Measurements from ENCODE around the gene GLRX3.
"Not testable (repeated sequence)": the region's sequence is repeated elsewhere in the genome, so short reads cannot be mapped to it uniquely, and the experiment has no call there.

Gene GLRX3

DNA sequence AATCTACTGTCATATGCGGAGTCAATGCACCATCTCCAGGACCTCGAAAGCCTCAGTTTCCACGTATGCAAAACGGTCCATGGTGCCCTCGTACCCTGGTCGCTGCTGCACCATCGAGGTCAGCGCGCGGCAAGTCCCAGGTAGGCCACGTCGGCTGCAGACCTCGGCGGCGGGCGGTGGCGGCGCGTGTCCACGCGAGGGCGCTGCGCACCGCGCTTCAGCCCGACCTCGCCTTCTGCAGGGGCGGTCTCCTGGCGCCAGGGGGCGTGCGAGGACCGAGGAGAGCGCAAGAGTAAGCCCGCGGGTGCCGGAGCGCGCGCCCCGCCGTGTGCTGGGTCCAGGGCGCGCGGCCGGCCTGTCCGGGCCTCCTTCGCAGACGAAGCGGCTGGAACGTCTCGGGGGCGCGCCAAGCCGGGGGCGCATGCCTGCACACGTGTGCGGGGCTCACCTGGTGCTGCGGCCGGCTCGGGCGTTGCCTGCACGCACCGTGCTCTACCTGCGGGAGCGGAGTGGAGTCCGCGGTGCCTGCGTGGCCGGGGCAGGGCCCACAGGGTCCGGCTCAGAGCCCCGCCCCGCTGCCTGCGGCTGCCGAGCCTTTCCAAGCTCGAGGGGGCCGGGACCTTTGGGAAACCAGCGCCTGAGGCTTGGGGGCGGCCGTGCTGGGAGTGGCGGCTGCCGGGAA, 54.0 kb downstream of the GLRX3 start:
- DNase-seq, result peak; percentile 51

GRCh38 chr10:130190737-130191115, 54.5 kb downstream of the GLRX3 start:
- no peak for DNase-seq

- DNase-seq, result no peak
Measured at GRCh38 chr10:130191380-130191779, 55.2 kb downstream of the GLRX3 start.

GRCh38 chr10:130192276-130192848, 56.2 kb downstream of the GLRX3 start:
- no peak for DNase-seq

GRCh38 chr10:130193033-130193432, 56.8 kb downstream of the GLRX3 start:
- DNase-seq, result no peak

GRCh38 chr10:130193493-130194193, 57.5 kb downstream of the GLRX3 start:
- no peak for DNase-seq

DNA sequence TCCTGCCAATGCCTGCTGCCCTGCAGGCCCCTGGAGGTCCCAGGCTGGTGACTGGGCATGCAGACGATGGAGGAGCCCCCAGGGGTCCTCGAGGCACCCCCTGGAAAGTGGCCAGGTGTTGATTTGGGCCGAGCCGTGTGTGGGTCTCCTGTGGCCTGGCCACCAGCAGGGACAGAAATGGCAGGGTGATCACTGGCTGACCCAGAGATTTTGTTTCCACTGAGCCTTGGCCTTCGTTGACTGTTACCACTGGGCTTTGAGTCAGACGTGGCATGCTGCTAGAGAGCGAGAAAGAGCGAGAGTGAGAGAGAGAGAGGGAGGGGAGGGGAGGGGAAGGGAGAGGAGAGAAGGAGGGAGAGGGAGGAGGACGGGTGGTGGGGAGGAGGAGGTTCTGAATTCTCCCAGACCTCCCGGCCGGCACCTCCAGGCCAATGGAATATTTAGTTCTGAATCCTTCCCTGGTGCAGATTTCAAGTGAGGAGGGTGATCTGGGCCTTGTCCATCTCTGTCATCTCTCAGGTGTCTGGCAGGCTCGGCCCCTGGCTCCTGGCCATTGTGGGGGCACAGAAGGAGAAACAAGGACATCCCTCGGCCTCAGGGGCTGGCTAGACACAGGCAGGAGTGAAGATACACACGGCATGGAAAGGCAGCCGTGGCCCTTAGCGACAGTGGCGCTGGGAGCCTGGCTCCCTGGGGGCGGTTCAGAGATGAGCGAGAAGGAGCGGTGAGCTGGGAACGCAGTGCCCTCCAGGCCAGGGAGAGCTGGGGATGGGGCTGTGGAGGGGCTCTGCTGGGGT, 58.2 kb downstream of the GLRX3 start:
- no peak for DNase-seq

GRCh38 chr10:130194991-130195645, 58.9 kb downstream of the GLRX3 start:
- no peak for DNase-seq

- no peak for DNase-seq
Measured at GRCh38 chr10:130195746-130196294, 59.6 kb downstream of the GLRX3 start.

DNA sequence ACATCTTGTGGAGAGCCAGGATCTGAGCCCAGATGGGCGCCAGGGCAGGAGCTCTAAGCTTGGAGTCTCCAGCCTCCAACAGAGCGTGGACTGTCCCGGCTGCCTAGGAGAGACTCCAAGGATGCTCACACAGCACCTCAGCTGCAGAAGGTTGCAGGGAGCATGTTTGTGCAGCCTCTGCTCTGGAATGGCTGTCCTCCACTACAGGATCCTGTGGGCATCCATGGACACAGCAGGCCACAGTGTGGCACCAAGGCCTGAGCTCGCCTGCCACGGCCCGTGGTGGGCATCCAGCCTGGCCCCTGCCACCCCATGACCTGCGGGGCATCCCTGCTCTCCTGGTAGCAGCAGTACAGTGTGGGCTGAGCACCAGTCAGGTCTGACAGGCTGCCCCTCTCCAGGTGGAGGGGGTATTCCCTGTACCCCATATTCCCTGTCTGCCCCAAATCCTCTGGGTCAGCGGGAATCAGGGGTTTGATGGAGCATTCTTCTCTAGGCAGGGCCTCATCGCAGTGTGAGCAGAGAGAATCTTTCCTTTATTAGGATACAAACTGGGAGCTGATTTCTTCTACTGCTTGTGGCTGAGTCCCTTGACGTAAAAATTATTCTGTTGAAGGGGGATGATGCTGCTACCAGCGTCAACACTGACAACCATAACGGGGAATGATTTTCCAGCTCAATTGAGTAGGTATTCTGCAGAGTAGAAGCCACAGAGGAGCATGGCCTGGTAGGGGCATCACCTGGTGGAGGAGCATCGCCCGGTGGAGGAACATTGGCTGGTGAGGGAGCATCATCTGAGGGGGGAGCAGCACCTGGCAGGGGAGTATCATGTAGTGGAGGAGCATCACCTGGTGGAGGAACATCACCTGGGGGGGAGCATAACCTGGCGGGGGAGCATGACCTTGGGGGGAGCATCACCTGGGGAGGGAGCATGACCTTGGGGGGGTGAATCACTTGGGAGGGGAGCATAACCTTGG, 60.6 kb downstream of the GLRX3 start:
- no peak for DNase-seq

DNA sequence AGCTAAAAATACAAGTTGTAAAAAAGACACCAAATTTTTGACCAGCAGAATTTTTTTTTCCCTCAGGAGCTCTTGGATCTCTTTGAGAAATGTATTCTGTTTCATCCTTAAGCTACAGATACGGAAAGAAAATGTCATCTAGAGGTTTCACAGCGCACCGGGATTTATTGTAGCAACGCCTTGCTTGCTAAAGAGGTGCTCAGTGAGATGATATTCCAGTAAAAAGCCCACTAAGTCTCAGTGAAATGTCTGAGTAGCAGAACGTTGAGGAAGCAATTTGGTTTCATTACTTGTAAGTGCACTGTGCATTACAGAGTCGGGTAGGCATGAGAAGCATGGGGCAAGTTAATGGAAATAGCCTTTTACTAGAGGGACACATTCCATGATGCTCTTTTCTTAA, 62.5 kb downstream of the GLRX3 start:
- no peak for DNase-seq

- no peak for DNase-seq
Measured at GRCh38 chr10:130200179-130201042, 64.2 kb downstream of the GLRX3 start.

DNA sequence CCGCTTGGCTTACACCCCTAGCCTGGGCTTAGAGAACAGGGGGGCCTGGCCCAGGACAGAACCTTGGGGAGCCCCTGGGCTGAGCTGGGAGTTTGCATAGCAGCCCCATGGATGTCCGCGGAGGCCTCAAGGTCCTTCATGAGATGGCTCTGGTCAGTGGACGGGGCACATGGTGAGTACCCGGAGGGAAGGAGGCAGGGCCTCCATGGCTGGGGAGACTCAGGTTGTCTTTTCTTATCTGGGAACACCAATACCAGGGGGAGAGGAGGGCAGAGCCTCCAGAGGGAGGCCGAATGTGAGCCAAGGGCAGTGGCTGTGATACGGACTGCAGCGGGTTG, 64.8 kb downstream of the GLRX3 start:
- no peak for DNase-seq

DNA sequence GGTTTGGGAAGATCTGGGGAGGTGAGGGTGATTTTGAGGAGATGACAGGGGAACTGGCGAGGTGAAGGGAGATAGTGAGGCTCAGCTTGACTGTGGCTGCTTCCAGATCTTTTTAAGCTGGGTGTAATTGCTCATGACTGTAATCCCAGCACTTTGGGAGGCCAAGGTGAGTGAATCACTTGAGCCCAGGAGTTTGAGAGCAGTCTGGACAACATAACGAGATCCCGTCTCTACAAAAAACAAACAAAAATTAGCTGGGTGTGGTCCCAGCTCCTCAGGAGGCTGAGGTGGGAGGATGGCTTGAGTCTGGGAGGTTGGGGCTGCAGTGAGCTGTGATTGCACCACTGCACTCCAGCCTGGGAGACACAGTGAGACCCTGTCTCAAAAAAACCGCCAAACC, 66.0 kb downstream of the GLRX3 start:
- not testable (repeated sequence) for DNase-seq

DNA sequence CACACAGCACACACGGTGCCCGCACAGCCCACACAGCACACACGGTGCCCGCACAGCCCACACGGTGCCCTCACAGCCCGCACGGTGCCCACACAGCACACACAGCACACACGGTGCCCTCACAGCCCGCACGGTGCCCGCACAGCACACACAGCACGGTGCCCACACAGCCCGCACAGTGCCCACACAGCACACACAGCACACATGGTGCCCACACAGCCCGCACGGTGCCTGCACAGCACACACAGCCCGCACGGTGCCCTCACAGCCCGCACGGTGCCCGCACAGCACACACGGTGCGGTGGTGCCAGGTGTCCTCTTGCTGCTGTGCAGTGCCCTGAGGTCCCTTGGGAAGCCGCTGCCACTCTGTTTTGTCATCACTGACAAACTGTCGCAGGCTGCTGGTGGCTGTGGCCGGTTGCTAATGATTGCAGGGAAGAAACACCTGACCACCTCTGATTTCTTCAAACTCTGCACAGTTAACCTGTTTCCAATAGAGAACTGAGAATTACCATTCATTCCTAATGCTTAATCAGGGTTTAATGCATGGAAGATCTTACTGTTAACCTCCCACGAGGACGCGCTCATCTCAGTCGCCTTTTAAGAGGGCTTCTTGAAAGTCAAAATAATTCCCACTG, 66.9 kb downstream of the GLRX3 start:
- no peak for DNase-seq

DNA sequence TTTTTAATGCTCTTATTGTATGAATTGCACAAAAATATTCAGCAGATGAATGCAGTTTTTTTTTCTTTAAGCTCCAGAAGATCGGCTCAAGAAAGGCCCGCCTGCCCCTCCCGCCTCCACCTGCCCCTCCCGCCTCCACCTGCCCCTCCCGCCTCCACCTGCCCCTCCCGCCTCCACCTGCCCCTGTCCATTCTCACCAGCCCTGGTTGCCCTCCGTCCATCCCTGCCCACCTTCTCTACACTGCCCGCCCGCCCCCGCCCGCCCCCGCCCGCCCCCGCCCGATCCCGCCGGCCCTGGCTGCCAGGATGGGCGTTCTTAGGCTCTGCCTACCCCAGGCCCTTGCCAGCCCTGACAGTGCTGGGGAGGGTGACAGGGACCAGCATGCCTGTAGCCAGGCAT, 67.4 kb downstream of the GLRX3 start:
- DNase-seq, result no peak

GRCh38 chr10:130206216-130206737, 70.1 kb downstream of the GLRX3 start:
- no peak for DNase-seq

GRCh38 chr10:130207205-130207604, 71.0 kb downstream of the GLRX3 start:
- DNase-seq, result no peak

DNA sequence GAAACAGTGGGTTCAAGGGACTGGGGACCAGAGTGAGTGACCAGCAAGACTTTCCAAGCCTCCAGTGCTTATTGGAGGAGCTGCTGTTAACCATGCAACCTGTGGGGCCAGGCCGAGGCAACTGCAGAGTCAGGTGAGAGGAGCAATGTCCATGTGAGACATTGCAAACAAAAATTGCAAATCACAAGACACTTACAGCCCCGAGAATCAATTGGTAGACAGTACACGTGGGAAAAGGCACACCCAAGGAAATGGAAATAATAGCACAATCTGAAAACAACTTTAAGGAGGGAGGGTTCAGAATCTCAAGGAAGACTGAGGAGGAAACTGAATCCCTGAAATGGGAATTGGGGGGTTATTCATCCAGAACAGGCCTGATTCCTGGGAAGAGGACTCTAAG, 72.6 kb downstream of the GLRX3 start:
- no peak for DNase-seq

GRCh38 chr10:130212746-130213145, 76.6 kb downstream of the GLRX3 start:
- no peak for DNase-seq
